Superior temporal gyrus (tissue), 1 donor: Measurements from ENCODE around the gene CBLL1.

Source experiments
- DNase-seq: peaks from one replicate; pipeline ENCODE4 v3.0.0-alpha.2; 2016; ENCODE audit errors: extremely low spot score

CBLL1 gene

DNA sequence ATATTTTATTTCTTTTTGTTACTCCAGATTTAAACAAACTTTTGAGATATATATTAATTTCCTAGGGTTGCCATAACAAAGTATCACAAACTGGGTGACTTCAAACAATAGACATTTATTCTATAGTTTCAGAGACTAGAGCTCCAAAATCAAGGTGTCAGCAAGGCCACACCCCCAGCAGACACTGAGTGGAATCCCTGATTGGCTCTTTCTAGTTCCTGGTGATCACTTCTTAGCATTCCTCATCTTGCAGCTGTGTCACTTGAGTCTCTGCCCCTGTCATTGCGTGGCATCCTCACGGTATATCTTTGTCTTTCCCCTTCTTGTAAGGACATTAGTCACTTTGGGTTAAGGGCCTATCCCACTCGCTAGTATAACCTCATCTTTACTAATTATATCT lies 66.7 kb downstream of the CBLL1 start:
- no peak for DNase-seq
